KG1 (cell line): Measurements from ENCODE around the gene LIMD2.

Experiments used
- DNase-seq: peaks from one replicate; lab custom pipeline; 2025; lab: John Stamatoyannopoulos, UW

LIMD2 gene

GRCh38 chr17:63701456-63701820 lies 1.5 kb upstream of the LIMD2 start:
- no peak for DNase-seq

- DNase-seq = no peak
Observed at GRCh38 chr17:63700528-63701455, 867 bp upstream of the LIMD2 start.

GRCh38 chr17:63698886-63699637 lies 863 bp downstream of the LIMD2 start:
- DNase-seq = peak; percentile 71

- DNase-seq = no peak
Observed at GRCh38 chr17:63698381-63698885, 1.5 kb downstream of the LIMD2 start.

GRCh38 chr17:63697341-63698286 lies 2.3 kb downstream of the LIMD2 start:
- DNase-seq = peak; percentile 79

- no peak for DNase-seq
Observed at GRCh38 chr17:63696381-63696961, 3.5 kb downstream of the LIMD2 start.

- no peak for DNase-seq
Observed at GRCh38 chr17:63695889-63696288, 4.0 kb downstream of the LIMD2 start.

- no peak for DNase-seq
Observed at GRCh38 chr17:63694950-63695773, 4.8 kb downstream of the LIMD2 start.

- DNase-seq = no peak
Observed at GRCh38 chr17:63694229-63694949, 5.5 kb downstream of the LIMD2 start.

- no peak for DNase-seq
Observed at GRCh38 chr17:63693411-63694113, 6.4 kb downstream of the LIMD2 start.

- DNase-seq = no peak
Observed at GRCh38 chr17:63692195-63692816, 7.6 kb downstream of the LIMD2 start.

- no peak for DNase-seq
Observed at GRCh38 chr17:63689479-63689878, 10.4 kb downstream of the LIMD2 start.

GRCh38 chr17:63688396-63689020 lies 11.4 kb downstream of the LIMD2 start:
- DNase-seq = no peak

GRCh38 chr17:63686138-63686685 lies 13.7 kb downstream of the LIMD2 start:
- DNase-seq = no peak

- DNase-seq = no peak
Observed at GRCh38 chr17:63685578-63685977, 14.3 kb downstream of the LIMD2 start.

- no peak for DNase-seq
Observed at GRCh38 chr17:63685041-63685440, 14.9 kb downstream of the LIMD2 start.

GRCh38 chr17:63682981-63683380 lies 16.9 kb downstream of the LIMD2 start:
- DNase-seq = no peak

GRCh38 chr17:63682441-63682840 lies 17.5 kb downstream of the LIMD2 start:
- DNase-seq = no peak
